Activated gamma-delta T cell treated with Interleukin-2 at 50 U/mL for 16 hours (primary cell): ENCODE data around the gene CASD1.

Experiments
- DNase-seq: peaks from one replicate; pipeline ENCODE4 v3.0.0-alpha.2; 2020

Gene CASD1

GRCh38 chr7:94509264-94509886, at the start of gene CASD1:
Gene CASD1 (plus strand): TSS chr7:94509809. CDS start chr7:94510085, 276 bp downstream.
- peak; percentile 65 for DNase-seq

- no peak for DNase-seq
These were observed 43.1 kb upstream of the CASD1 start for GRCh38 chr7:94466516-94466915.

GRCh38 chr7:94471604-94472003, 38.0 kb upstream of the CASD1 start:
- no peak for DNase-seq

- no peak for DNase-seq
These were observed 37.0 kb upstream of the CASD1 start for GRCh38 chr7:94472608-94473007.

GRCh38 chr7:94476251-94476840, 33.3 kb upstream of the CASD1 start:
- no peak for DNase-seq

- no peak for DNase-seq
These were observed 31.7 kb upstream of the CASD1 start for GRCh38 chr7:94477878-94478277.

- DNase-seq = no peak
These were observed 30.9 kb upstream of the CASD1 start for GRCh38 chr7:94478648-94479214.

- DNase-seq = no peak
These were observed 28.3 kb upstream of the CASD1 start for GRCh38 chr7:94481279-94481678.

GRCh38 chr7:94482796-94483195, 26.8 kb upstream of the CASD1 start:
- DNase-seq = no peak

GRCh38 chr7:94483843-94484242, 25.8 kb upstream of the CASD1 start:
- no peak for DNase-seq

- DNase-seq = no peak
These were observed 23.4 kb upstream of the CASD1 start for GRCh38 chr7:94486216-94486615.

- DNase-seq = no peak
These were observed 18.2 kb upstream of the CASD1 start for GRCh38 chr7:94491410-94491809.

- no peak for DNase-seq
These were observed 17.0 kb upstream of the CASD1 start for GRCh38 chr7:94492601-94493000.

GRCh38 chr7:94497874-94498670, 11.5 kb upstream of the CASD1 start:
- DNase-seq = no peak

- no peak for DNase-seq
These were observed 10.7 kb upstream of the CASD1 start for GRCh38 chr7:94498918-94499317.

- no peak for DNase-seq
These were observed 2.1 kb upstream of the CASD1 start for GRCh38 chr7:94507462-94507861.

GRCh38 chr7:94507962-94508361, 1.6 kb upstream of the CASD1 start:
- no peak for DNase-seq

GRCh38 chr7:94509887-94510581, 425 bp downstream of the CASD1 start:
- DNase-seq = peak; percentile 55

GRCh38 chr7:94510582-94511496, 1.2 kb downstream of the CASD1 start:
- peak; percentile 22 for DNase-seq

- DNase-seq = no peak
These were observed 2.1 kb downstream of the CASD1 start for GRCh38 chr7:94511718-94512117.

GRCh38 chr7:94512735-94513564, 3.3 kb downstream of the CASD1 start:
- no peak for DNase-seq
